ENCODE results near the gene RNF31. TPM values are rescaled to one million over a fixed set of nuclear protein-coding genes. Genes with fewer than 3 reads are reported as not detected.

RNF31 gene
- total and polyA plus RNA-seq, 2 of the 13 experiments (the other 11 are each of a cell fraction or from before 2014, with no cell fraction given): 48.2 to 86.8 TPM

DNA sequence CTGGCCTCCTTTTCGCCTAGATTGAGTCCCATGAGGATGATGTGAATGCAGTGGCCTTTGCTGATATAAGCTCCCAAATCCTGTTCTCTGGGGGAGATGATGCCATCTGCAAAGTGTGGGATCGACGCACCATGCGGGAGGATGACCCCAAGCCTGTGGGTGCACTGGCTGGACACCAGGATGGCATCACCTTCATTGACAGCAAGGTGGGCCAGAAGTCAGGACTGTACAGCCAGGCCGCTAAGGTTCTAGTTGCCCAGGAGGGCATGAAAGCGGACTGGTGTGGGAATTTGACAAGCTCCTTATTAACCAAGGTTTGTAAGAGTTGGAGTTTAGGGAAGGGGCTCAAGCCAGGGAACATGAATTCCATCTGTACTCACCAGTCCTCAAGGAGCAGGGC lies 27.6 kb upstream of the RNF31 start:
- Histone ChIP-seq H3K27me3 (ENCODE audit: control insufficient read depth in 1 of 2, insufficient read depth in 2 of 2, low read length in 2 of 2) (no peaks in the 10 kb centered on the region; a peak in 1 of 5 replicates), H2AFZ (ENCODE audit: low read length) (no peak overlapping the region), H3K4me3 (replicated peaks in 1 of 3; ENCODE audit: insufficient read depth in 1 of 3, low read depth in 2 of 3, low read length in 3 of 3) (no peak overlapping the region), H3K9ac (ENCODE audit: insufficient read depth, low read depth, low read length) (no peak overlapping the region), H3K4me1 (ENCODE audit: insufficient read depth, low read length) (peaks cover 24% of the 10 kb centered on the region), H3K4me2 (ENCODE audit: low read depth, low read length) (no peak overlapping the region), H3K9me3 (ENCODE audit: low read length) (no peaks in the 10 kb centered on the region), H4K20me1 (ENCODE audit: insufficient read depth, low read length) (no peaks in the 10 kb centered on the region), H3K27ac (ENCODE audit: extremely low read length, insufficient read depth, low read length) (no peak overlapping the region), H3K79me2 (ENCODE audit: insufficient read depth, low read length) (peaks cover 33% of the 10 kb centered on the region), H3K36me3 (replicated peaks in 1 of 2; ENCODE audit: control insufficient read depth in 1 of 2, insufficient read depth in 2 of 2, low read length in 2 of 2) (peaks cover 66 to 75% of the 10 kb centered on the region in 2 experiments)
- FAIRE-seq: no peak
- no peak for ATAC-seq
- 97% methylated on average over 6 of the region's 6 CpGs for WGBS (ENCODE audit: low lambda C conversion rate)
- DNase-seq (ENCODE audit: low spot score): no peak
- in situ Hi-C loops (cut with HindIII; ENCODE audit: extremely low pct_ligation_motif_present, low pct_unique_long_range_greater_than_20kb) (loop anchor here (25.0 kb wide), 1 partner anchor 1532 kb away; the partner anchor contains the start of genes ABHD4 and DAD1), intact Hi-C loops (cut with micrococcal nuclease; ENCODE audit: unreplicated experiment) (loop anchor here (10.0 kb wide), 2 partner anchors 815 to 1025 kb away; partner anchors contain the start of genes ACIN1, BCL2L2, C14orf119 and PPP1R3E)
- POLR2A ChIA-PET: interaction anchor here (1.3 to 15.5 kb wide), 5 partner anchors 14 to 151 kb away, joined by 3 to 977 read pairs (median 279); partner anchors contain the start of genes EMC9, FITM1, IRF9 and PCK2
- CTCF ChIA-PET (ENCODE audit: low intra/inter-chr PET ratio, low total read pairs): no interaction called here
- TF ChIP-seq, protein P1, sequence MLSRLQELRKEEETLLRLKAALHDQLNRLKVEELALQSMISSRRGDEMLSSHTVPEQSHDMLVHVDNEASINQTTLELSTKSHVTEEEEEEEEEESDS (CRISPR knock-in tag; IDR thresholded peaks at IDR 0.05; ENCODE audit: borderline replicate concordance): 0 out of 2 replicates have a peak, but pooled peaks have one; percentile 28
- no peak for TF ChIP-seq ZNF83 (CRISPR knock-in tag; IDR thresholded peaks at IDR 0.05; ENCODE audit: borderline replicate concordance)
- BruUV-seq (replicated peaks): no TSS peak

- 96% methylated on average over 8 of the region's 8 CpGs for WGBS (ENCODE audit: low lambda C conversion rate)
- peaks cover 22% of the 10 kb centered on the region for H3K79me2 ChIP-seq (ENCODE audit: insufficient read depth, low read length)
- no peaks in the 10 kb centered on the region for H3K27me3 ChIP-seq (ENCODE audit: control insufficient read depth in 1 of 2, insufficient read depth in 2 of 2, low read length in 2 of 2)
- FAIRE-seq: no peak
- H3K9me3 ChIP-seq (ENCODE audit: low read length): no peaks in the 10 kb centered on the region
- BruUV-seq (replicated peaks): no TSS peak
- H4K20me1 ChIP-seq (ENCODE audit: insufficient read depth, low read length): no peaks in the 10 kb centered on the region
- POLR2A ChIA-PET: interaction anchor here (10.3 to 15.5 kb wide), 2 partner anchors 12 to 26 kb away, joined by 279 to 977 read pairs; partner anchors contain the start of genes EMC9, FITM1, PSME1 and PSME2
- DNase-seq (ENCODE audit: low spot score): no peak
- peaks cover 66 to 74% of the 10 kb centered on the region in 2 experiments for H3K36me3 ChIP-seq (replicated peaks in 1 of 2; ENCODE audit: control insufficient read depth in 1 of 2, insufficient read depth in 2 of 2, low read length in 2 of 2)
- CTCF ChIA-PET (ENCODE audit: low intra/inter-chr PET ratio, low total read pairs): no interaction called here
- H3K27ac ChIP-seq (ENCODE audit: extremely low read length, insufficient read depth, low read length): no peak overlapping the region
- no peak for ATAC-seq
- H3K9ac ChIP-seq (ENCODE audit: insufficient read depth, low read depth, low read length): no peak overlapping the region
- TF ChIP-seq HOXA3 (CRISPR knock-in tag; IDR thresholded peaks at IDR 0.05) (0 out of 2 replicates have a peak, but pooled peaks have one; percentile 13), ZC3H4 (CRISPR knock-in tag; IDR thresholded peaks at IDR 0.05; ENCODE audit: borderline replicate concordance) (no peak), NR3C1 (CRISPR knock-in tag; IDR thresholded peaks at IDR 0.05) (peak; percentile 38; the same call in 1 of the 2 replicates), WIZ (CRISPR knock-in tag; IDR thresholded peaks at IDR 0.05) (0 out of 2 replicates have a peak, but pooled peaks have one; percentile 61), NFIC (IDR thresholded peaks at IDR 0.05; ENCODE audit: low read length) (no peak), RBFOX2 (IDR thresholded peaks at IDR 0.05; ENCODE audit: low read depth, low read length) (0 out of 2 replicates have a peak, but pooled peaks have one; percentile 25), CREM (IDR thresholded peaks at IDR 0.05) (no peak), CREM (CRISPR knock-in tag; IDR thresholded peaks at IDR 0.05) (peak; percentile 47; the same call in 1 of the 2 replicates)
- no peak overlapping the region for H3K4me3 ChIP-seq (replicated peaks in 1 of 3; ENCODE audit: insufficient read depth in 1 of 3, low read depth in 2 of 3, low read length in 3 of 3)
- H3K4me1 ChIP-seq (ENCODE audit: insufficient read depth, low read length): peaks cover 17% of the 10 kb centered on the region
- H3K4me2 ChIP-seq (ENCODE audit: low read depth, low read length): no peak overlapping the region
- in situ Hi-C loops (cut with HindIII; ENCODE audit: extremely low pct_ligation_motif_present, low pct_unique_long_range_greater_than_20kb) (loop anchor here (25.0 kb wide), 1 partner anchor 1534 kb away; the partner anchor contains the start of genes ABHD4 and DAD1), intact Hi-C loops (cut with micrococcal nuclease; ENCODE audit: unreplicated experiment) (no loop called here)
- no peak overlapping the region for H2AFZ ChIP-seq (ENCODE audit: low read length)
These were observed 26.1 kb upstream of the RNF31 start for GRCh38 chr14:24121210-24121609.

Data from HepG2 (cell line).